GM10248 (cell line): ENCODE data around the gene LHX1.

Source experiments
- CTCF ChIA-PET: fragments of 300-600 bp; sonication (Branson Sonifier 250); formaldehyde crosslinking; extraction: SDS; loops from one replicate; lab custom pipeline; 2021; ENCODE audit warnings: antibody characterized with exemption; lab: Yijun Ruan, JAX
- POLR2A ChIA-PET: fragments of 350-650 bp; sonication (Branson Sonifier 250); formaldehyde crosslinking; extraction: SDS; loops from one replicate; lab custom pipeline; 2020; ENCODE audit warnings: antibody characterized with exemption; lab: Yijun Ruan, JAX
- DNase-seq: peaks from one replicate; pipeline ENCODE4 v3.0.0; 2012; ENCODE audit errors: extremely low spot score
- CTCF ChIP-seq: IDR thresholded peaks from 2 replicates; pipeline ENCODE4 v1.5.1; 2012; ENCODE audit warnings: mild to moderate bottlenecking, low read depth; ENCODE audit errors: extremely low read depth, missing control alignments, control extremely low read depth

Gene LHX1

GRCh38 chr17:36937001-36937958 lies at the start of gene LHX1:
Gene LHX1, plus strand, starts transcription at chr17:36937475. Its CDS starts 723 bp downstream, at chr17:36938198.
- no peak for TF ChIP-seq CTCF
- ChIA-PET POLR2A (interaction anchor here (0.6 kb wide), 1 partner anchor 377 kb away, joined by 3 read pairs; no protein-coding TSS in a partner anchor), CTCF (interaction anchor here (0.7 to 1.4 kb wide), 3 partner anchors 12 to 436 kb away, joined by 3 read pairs; no protein-coding TSS in a partner anchor)
- no peak for DNase-seq

- CTCF ChIA-PET: no interaction called here
Measured at GRCh38 chr17:36888236-36888951, 48.9 kb upstream of the LHX1 start.

GRCh38 chr17:36889770-36890349 lies 47.4 kb upstream of the LHX1 start:
- CTCF ChIA-PET: interaction anchor here (1.9 kb wide), 1 partner anchor 13 kb away, joined by 4 read pairs; no protein-coding TSS in a partner anchor

More at GRCh38 chr17:36888236-36888951, 48.9 kb upstream of the LHX1 start:
- DNase-seq: no peak
- no peak for TF ChIP-seq CTCF
- POLR2A ChIA-PET: interaction anchor here (0.5 kb wide), 1 partner anchor 217 kb away, joined by 7 read pairs; no protein-coding TSS in a partner anchor

GRCh38 chr17:36890398-36891168 lies 46.7 kb upstream of the LHX1 start:
- no peak for DNase-seq
- TF ChIP-seq CTCF: no peak
- ChIA-PET CTCF (interaction anchor here (1.9 kb wide), 1 partner anchor 12 kb away, joined by 4 read pairs; no protein-coding TSS in a partner anchor), POLR2A (no interaction called here)

More at GRCh38 chr17:36889770-36890349, 47.4 kb upstream of the LHX1 start:
- no peak for DNase-seq
- TF ChIP-seq CTCF: no peak
- POLR2A ChIA-PET: no interaction called here

GRCh38 chr17:36892112-36892838 lies 45.0 kb upstream of the LHX1 start:
- no peak for DNase-seq

More at GRCh38 chr17:36892112-36892838, 45.0 kb upstream of the LHX1 start:
- ChIA-PET CTCF (interaction anchor here (1.1 to 1.4 kb wide), 2 partner anchors 11 to 348 kb away, joined by 3 read pairs; no protein-coding TSS in a partner anchor), POLR2A (interaction anchor here (0.6 kb wide), 1 partner anchor 462 kb away, joined by 5 read pairs; no protein-coding TSS in a partner anchor)
- TF ChIP-seq CTCF: no peak
